Inflammatory macrophage treated with lipopolysaccharide for 4 hours (primary cell): ENCODE measurements around the gene PIGB.
"Not testable (repeated sequence)": the region's sequence is repeated elsewhere in the genome, so short reads cannot be mapped to it uniquely, and the experiment has no call there.

Experiments
- DNase-seq: peaks from one replicate; pipeline ENCODE4 v3.0.0-alpha.2; 2020

The PIGB gene

GRCh38 chr15:55302801-55303200 lies 16.2 kb upstream of the PIGB start:
- not testable (repeated sequence) for DNase-seq

- DNase-seq: peak; percentile 47
Observed at GRCh38 chr15:55319537-55320237, 665 bp downstream of the PIGB start.

GRCh38 chr15:55320238-55320550 lies 1.2 kb downstream of the PIGB start:
- DNase-seq: no peak

GRCh38 chr15:55320963-55321362 lies 1.9 kb downstream of the PIGB start:
- DNase-seq: no peak

- peak; percentile 54 for DNase-seq
Observed at GRCh38 chr15:55322467-55322866, 3.4 kb downstream of the PIGB start.

GRCh38 chr15:55327387-55327786 lies 8.4 kb downstream of the PIGB start:
- DNase-seq: peak; percentile 73

- DNase-seq: no peak
Observed at GRCh38 chr15:55334371-55334770, 15.3 kb downstream of the PIGB start.

- DNase-seq: peak; percentile 63
Observed at GRCh38 chr15:55334997-55335396, 16.0 kb downstream of the PIGB start.

- no peak for DNase-seq
Observed at GRCh38 chr15:55337160-55337559, 18.1 kb downstream of the PIGB start.

GRCh38 chr15:55343168-55343567 lies 24.1 kb downstream of the PIGB start:
- no peak for DNase-seq

- no peak for DNase-seq
Observed at GRCh38 chr15:55344206-55344605, 25.2 kb downstream of the PIGB start.

- DNase-seq: no peak
Observed at GRCh38 chr15:55348281-55348778, 29.3 kb downstream of the PIGB start.

GRCh38 chr15:55349282-55349681 lies 30.3 kb downstream of the PIGB start:
- no peak for DNase-seq

- no peak for DNase-seq
Observed at GRCh38 chr15:55353025-55353424, 34.0 kb downstream of the PIGB start.

GRCh38 chr15:55356985-55357585 lies 38.1 kb downstream of the PIGB start:
- DNase-seq: no peak

GRCh38 chr15:55357774-55358173 lies 38.8 kb downstream of the PIGB start:
- DNase-seq: no peak

GRCh38 chr15:55358471-55358870 lies 39.4 kb downstream of the PIGB start:
- no peak for DNase-seq

- DNase-seq: no peak
Observed at GRCh38 chr15:55360256-55360655, 41.2 kb downstream of the PIGB start.

GRCh38 chr15:55361048-55361447 lies 42.0 kb downstream of the PIGB start:
- DNase-seq: no peak

- DNase-seq: no peak
Observed at GRCh38 chr15:55362641-55363040, 43.6 kb downstream of the PIGB start.

- peak; percentile 45 for DNase-seq
Observed at GRCh38 chr15:55366981-55367380, 48.0 kb downstream of the PIGB start.

- DNase-seq: no peak
Observed at GRCh38 chr15:55372701-55373440, 53.8 kb downstream of the PIGB start.

- DNase-seq: no peak
Observed at GRCh38 chr15:55379095-55379494, 60.1 kb downstream of the PIGB start.

GRCh38 chr15:55381595-55381994 lies 62.6 kb downstream of the PIGB start:
- DNase-seq: no peak
